HG02852 (cell line): ENCODE data around the gene AHNAK.
"Not testable (repeated sequence)": the region's sequence is repeated elsewhere in the genome, so short reads cannot be mapped to it uniquely, and the experiment has no call there.

Source experiments
- ATAC-seq: cut with Tn5 transposase; IDR thresholded peaks from one replicate; pipeline ENCODE4 v1.9.1; 2021; ENCODE audit warnings: mild to moderate bottlenecking, moderate library complexity; ENCODE audit not compliant: unreplicated experiment

Gene AHNAK

DNA sequence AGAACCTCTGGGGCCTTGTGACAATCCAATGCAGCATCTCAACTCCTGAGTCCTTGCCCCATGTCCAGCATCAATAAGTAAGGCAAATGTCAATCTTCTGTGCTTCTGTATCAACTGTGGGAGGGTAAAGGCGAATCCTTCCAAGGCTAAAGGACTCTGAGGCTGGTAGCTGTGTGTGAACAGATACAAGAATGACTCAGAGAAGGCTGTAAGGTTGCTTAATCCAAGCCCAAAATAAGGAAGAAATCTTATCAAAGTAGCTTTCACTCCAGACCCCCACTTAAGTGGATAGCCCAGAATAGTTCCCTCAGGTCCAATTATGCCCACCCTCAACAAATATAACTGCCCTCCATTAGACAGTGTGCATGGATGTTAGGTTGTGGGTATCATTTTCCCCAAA lies 155.9 kb downstream of the AHNAK start:
- ATAC-seq: no peak

DNA sequence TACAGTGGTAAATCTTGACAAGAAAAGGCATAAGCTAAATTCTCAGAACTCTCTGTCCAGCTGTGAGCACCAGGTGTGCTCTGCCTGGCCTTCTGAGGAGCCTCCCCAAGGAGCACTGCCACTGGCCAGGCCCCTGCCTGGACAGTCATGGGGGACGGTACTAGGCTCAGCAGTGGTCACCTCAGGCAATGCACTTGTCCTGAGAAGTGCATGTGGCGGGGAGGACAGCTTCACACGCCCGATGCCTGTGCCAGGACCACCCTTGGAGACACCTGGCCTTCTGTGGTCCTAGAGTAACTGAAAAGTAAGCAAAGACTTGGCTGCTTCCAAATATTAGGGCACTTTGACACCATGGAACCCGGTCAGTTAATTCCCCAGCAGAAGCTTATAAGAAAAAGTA lies 156.4 kb downstream of the AHNAK start:
- ATAC-seq: no peak

DNA sequence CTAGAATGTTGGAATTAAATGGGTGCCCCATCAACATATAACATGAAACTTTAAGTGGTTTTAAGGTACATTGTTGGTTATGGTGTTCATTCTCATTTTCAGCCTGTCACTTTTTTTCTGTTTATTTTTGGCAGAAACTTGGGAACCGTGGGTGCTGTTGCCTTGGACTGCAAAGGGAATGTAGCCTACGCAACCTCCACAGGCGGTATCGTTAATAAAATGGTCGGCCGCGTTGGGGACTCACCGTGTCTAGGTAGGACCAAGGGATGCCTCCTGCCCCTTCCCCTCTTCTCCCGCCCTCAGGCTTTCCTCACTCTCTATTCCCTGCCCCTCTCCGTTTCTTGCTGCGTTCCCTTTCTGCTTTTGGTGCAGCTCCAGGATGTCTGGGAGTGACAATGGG lies 157.6 kb downstream of the AHNAK start:
- ATAC-seq: no peak

DNA sequence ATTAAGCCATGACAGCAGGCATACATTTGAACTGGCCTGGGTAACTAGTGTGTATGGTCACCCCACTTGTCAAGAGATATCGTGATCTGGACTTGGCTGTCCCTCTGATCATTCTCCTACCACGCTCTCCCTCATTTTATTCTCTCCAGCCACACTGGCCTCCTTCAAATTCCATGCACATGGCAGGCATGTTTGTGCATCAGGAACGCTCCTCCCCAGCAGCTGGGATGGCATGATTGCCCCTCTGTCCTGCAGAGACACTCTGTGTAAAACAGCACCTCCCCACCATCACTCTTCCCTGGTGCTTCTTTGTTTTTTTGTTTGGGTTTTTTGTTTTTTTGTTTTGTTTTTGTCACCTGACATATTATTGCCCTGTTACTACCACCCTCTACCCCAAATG lies 159.2 kb downstream of the AHNAK start:
- ATAC-seq: no peak

DNA sequence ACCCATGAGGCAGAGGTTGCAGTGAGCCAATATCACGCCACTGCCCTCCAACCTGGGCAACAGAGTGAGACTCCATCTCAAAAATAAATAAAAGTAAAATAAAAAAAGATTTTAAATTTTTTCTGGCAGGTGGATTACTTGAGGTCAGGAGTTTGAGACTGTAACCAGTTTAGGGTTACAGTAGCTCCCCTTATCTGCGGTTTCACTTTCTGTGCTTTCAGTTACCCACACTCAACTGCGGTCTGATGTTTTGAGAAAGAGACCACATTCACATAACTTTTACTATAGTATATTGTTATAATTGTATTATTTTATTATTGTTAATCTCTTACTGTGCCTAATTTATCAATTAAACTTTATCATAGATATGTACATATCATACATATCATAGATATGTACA lies 160.5 kb downstream of the AHNAK start:
- ATAC-seq: not testable (repeated sequence)

DNA sequence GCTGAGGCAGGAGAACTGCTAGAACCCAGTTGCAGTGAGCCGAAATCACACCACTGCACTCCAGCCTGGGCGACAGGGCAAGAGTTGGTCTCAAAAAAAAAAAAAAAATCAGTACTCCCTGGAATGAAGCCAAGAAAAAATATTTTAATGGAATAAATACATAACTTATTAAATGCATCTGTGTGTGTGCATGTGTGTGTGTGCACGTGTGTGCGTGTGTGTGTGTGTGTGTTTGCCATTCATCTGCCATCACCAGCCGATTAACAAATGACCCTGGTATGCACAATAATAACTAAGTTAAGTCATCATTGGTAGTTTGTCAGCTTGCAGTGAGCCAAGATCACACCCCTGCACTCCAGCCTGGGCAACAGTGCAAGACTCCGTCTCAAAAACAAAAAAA lies 162.8 kb downstream of the AHNAK start:
- ATAC-seq: no peak
